Neuron (in vitro differentiated cells): ENCODE data around the gene TCF12.

Experiments
- H2AFZ ChIP-seq: one replicate; pipeline ENCODE4 v1.6.1; 2013; ENCODE audit warnings: low read depth, mild to moderate bottlenecking, inconsistent platforms, low read length, moderate library complexity
- H3K27me3 ChIP-seq: one replicate; pipeline ENCODE4 v1.6.1; 2013; ENCODE audit warnings: low read length; ENCODE audit not compliant: insufficient read depth
- H3K36me3 ChIP-seq: one replicate; pipeline ENCODE4 v1.6.1; 2013; ENCODE audit warnings: low read length; ENCODE audit not compliant: insufficient read depth
- H3K4me1 ChIP-seq: one replicate; pipeline ENCODE4 v1.6.1; 2013; ENCODE audit warnings: low read length; ENCODE audit not compliant: insufficient read depth
- H3K4me3 ChIP-seq: 2 replicates; pipeline ENCODE4 v1.5.1; 2013; ENCODE audit warnings: mild to moderate bottlenecking, low read length, moderate library complexity
- H3K9me3 ChIP-seq: one replicate; pipeline ENCODE4 v1.6.1; 2013; ENCODE audit warnings: low read length

Gene TCF12

DNA sequence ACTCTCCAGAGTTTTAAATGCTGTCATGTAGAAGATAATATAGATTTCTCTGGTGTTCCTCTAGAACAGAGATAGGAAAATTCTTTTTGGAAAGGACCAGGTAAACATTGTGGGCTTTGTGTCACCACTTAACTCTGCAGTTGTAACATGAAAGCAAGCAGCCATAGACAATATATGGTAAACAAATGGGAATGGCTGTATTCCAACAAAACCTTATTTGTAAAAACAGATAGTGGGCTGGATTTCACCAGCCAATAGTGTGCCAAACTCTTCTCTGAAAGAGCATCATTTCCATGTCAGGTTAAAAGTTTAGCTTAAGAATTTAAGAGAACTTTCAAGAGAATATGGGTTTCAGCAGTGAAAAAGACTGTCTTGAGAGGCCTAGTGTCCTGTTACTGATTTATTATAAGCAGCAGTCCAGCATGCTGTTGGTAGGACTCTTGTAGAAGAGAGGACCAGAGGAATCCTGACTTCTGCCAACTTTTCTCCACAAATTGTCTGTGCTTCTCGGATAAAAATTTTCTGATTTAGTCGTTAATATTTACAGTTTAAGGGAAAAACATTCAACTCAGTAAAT lies 107.7 kb downstream of the TCF12 start:
- Histone ChIP-seq H3K36me3 (no peaks in the 10 kb centered on the region), H3K4me3 (no peak overlapping the region)

DNA sequence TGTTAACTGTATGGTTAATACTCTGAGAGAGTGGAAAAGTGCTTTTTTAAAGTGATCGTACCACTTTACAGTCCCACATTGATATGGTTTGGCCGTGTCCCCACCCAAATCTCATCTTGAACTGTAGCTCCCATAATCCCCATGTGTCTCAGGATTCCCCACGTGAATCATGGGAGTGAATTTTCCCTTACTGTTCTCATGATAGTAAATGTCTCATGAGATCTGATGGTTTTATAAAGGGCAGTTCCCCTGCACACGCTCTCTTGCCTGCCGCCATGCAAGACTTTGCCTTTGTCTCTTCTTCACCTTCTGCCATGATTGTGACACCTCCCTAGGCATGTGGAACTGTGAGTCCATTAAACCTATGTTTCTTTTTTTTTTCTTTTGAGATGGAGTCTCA lies 109.2 kb downstream of the TCF12 start:
- Histone ChIP-seq H3K4me3 (no peak overlapping the region), H3K9me3 (peaks cover 7% of the 10 kb centered on the region), H3K4me1 (peaks cover 11% of the 10 kb centered on the region), H3K36me3 (no peaks in the 10 kb centered on the region), H3K27me3 (no peaks in the 10 kb centered on the region), H2AFZ (no peak overlapping the region)

More for the DNA sequence above, 107.7 kb downstream of the TCF12 start:
- H3K9me3 ChIP-seq: peaks cover 8% of the 10 kb centered on the region
- no peak overlapping the region for H2AFZ ChIP-seq
- no peaks in the 10 kb centered on the region for H3K27me3 ChIP-seq
- H3K4me1 ChIP-seq: peaks cover 2% of the 10 kb centered on the region

DNA sequence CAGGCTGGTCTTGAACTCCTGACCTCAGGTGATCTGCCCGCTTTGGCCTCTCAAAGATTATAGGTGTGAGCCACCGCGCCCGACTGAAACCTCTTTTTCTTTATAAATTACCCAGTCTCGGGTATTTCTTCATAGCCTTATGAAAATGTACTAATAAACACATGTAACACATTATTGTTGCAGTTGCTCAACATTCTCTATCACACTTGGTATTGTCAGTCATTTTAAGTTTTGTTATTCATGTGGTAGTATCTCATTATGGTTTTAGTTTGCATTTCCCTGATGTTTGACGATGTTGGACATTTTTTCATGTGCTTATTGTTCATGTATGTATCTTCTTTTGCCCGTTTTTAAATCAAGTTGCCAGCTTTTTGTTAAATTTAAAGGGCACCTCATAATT lies 109.7 kb downstream of the TCF12 start:
- no peaks in the 10 kb centered on the region for H3K36me3 ChIP-seq
- no peak overlapping the region for H3K4me3 ChIP-seq
- H3K27me3 ChIP-seq: no peaks in the 10 kb centered on the region
- no peak overlapping the region for H2AFZ ChIP-seq
- H3K9me3 ChIP-seq: peaks cover 7% of the 10 kb centered on the region
- peaks cover 11% of the 10 kb centered on the region for H3K4me1 ChIP-seq

DNA sequence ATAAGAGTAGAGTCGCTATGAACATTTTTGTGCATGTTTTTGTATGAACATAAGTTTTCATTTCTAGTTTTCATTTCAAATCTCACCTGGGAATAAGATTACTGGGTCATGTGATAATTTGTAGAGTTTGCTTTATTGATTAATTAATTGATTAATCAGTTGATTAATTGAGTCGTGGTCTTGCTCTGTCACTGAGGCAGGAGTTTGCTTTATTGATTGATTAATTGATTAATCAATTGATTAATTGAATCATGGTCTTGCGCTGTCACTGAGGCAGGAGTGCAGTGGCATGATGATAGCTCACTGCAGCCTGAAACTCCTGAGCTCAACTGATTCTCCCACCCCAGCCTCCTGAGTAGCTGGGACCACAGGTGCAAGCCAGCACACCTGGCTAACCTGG lies 111.6 kb downstream of the TCF12 start:
- Histone ChIP-seq H3K4me3 (no peak overlapping the region), H3K36me3 (no peaks in the 10 kb centered on the region), H3K4me1 (peaks cover 11% of the 10 kb centered on the region), H3K9me3 (peaks cover 3% of the 10 kb centered on the region), H2AFZ (no peak overlapping the region), H3K27me3 (no peaks in the 10 kb centered on the region)

DNA sequence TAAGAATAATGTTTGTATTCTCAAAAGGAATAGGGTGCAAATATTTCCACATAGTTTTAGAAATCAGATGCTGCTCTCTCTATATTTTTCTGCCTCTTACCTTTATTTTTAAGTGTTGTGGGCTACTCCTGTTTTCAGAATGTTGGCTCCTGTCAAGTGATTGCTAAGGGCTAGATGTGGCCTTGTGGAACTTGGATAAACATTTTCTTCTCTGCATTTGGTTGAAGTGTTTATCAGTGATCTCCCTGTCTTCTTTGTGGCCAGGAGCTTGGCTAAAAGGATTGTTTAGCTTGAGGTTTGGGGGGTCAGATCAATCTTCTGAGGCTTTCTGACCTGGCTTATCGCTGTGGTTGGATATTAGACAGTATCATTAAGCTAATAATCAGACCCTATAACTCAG lies 112.6 kb downstream of the TCF12 start:
- H3K9me3 ChIP-seq: peaks cover 3% of the 10 kb centered on the region
- no peak overlapping the region for H2AFZ ChIP-seq
- peaks cover 11% of the 10 kb centered on the region for H3K4me1 ChIP-seq
- H3K27me3 ChIP-seq: no peaks in the 10 kb centered on the region
- H3K4me3 ChIP-seq: no peak overlapping the region
- no peaks in the 10 kb centered on the region for H3K36me3 ChIP-seq

DNA sequence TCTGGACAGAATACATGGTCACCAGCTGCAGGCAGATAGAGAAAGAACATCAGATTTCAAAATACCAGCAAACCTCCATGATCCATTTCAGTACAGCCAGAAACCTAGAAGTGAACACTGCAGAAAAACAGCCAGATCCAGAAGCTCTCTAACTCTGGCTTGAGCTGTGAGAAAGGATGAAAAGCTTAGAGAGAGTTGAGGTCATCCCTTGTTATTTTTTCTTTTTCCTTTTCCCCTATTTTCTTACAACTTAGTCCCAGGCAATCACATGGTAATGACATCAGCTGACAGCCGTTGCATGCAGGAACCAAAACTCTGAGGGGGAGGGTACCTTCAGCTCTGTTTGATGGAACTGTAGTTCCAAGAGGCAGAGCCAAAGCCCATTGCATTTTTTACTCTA lies 113.2 kb downstream of the TCF12 start:
- Histone ChIP-seq H2AFZ (no peak overlapping the region), H3K9me3 (peaks cover 3% of the 10 kb centered on the region), H3K36me3 (no peaks in the 10 kb centered on the region), H3K4me3 (no peak overlapping the region), H3K4me1 (peaks cover 11% of the 10 kb centered on the region), H3K27me3 (no peaks in the 10 kb centered on the region)

DNA sequence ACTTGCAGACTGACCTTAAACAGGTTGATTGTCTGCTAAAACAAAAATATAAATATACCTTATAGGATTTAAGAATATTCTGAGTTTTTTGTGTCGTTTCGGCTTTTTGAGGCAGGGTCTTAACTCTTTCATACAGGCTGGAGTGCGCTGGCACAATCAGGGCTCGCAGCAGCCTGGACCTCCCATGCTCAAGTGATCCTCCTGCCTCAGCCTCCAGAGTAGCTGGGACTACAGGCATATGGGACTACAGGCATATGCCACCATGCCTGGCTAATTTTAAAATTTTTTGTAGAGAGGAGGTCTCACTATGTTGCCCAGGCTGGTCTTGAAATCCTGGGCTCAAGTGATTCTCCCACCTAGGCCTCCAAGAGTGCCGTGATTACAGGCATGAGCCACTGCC lies 113.9 kb downstream of the TCF12 start:
- H3K36me3 ChIP-seq: no peaks in the 10 kb centered on the region
- no peaks in the 10 kb centered on the region for H3K27me3 ChIP-seq
- no peak overlapping the region for H3K4me3 ChIP-seq

DNA sequence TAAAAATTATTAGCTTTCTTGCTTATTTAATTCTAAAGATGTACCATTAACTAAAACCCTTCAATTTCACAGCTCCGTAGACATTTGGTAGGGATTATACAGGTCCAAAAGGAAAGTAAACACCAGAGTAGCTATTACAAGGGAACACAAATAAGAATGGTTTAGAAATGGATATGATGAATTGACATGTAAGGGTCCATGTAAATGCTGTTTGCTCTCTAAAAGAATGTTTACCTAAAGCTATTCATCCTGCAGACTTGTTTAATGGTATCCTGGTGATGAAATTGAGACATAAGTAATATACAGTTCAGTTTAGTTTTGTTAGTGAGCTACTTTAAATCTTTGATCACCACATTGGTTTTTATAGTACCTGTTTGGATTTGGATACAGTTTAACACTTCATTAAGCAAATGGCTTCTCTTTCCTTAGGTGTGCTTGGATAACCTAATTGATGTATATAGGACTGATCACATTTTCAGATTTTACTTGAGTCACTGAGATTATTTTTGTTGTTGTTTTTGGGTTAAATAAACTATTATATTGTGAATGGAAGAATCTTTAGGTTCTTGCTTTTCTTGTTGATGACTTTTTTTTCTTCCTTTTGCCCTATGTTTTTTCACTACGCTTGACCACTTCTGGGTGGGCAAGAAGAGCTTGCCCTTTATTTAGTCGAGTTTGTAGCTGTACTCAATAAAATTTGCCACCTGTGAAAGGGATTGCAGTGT lies 115.4 kb downstream of the TCF12 start:
- Histone ChIP-seq H3K4me1 (peaks cover 11% of the 10 kb centered on the region), H3K36me3 (no peaks in the 10 kb centered on the region), H3K9me3 (peaks cover 2% of the 10 kb centered on the region), H3K27me3 (no peaks in the 10 kb centered on the region), H3K4me3 (no peak overlapping the region), H2AFZ (no peak overlapping the region)

More for the DNA sequence above, 113.9 kb downstream of the TCF12 start:
- H3K4me1 ChIP-seq: peaks cover 11% of the 10 kb centered on the region
- H3K9me3 ChIP-seq: peaks cover 3% of the 10 kb centered on the region
- H2AFZ ChIP-seq: no peak overlapping the region

DNA sequence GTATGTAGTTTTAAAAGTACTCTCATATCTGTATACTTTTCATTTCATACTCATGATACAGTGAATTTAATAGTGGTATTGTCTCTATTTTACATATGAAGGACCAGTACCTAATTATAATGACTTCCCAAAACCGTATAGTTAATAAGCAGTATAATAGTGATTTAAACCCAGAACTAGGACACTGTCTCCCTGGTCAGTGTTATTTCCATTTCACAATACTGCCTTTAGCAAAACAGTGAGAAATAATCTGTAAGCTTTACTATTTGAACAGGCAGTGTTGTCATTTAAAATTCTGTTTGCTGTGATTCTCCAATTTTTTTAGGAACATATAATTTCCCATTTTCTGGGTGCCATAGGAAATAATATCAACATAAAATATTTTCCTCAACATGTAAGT lies 116.2 kb downstream of the TCF12 start:
- Histone ChIP-seq H3K36me3 (no peaks in the 10 kb centered on the region), H3K9me3 (peaks cover 2% of the 10 kb centered on the region), H3K27me3 (no peaks in the 10 kb centered on the region), H2AFZ (no peak overlapping the region), H3K4me3 (no peak overlapping the region), H3K4me1 (peaks cover 11% of the 10 kb centered on the region)

DNA sequence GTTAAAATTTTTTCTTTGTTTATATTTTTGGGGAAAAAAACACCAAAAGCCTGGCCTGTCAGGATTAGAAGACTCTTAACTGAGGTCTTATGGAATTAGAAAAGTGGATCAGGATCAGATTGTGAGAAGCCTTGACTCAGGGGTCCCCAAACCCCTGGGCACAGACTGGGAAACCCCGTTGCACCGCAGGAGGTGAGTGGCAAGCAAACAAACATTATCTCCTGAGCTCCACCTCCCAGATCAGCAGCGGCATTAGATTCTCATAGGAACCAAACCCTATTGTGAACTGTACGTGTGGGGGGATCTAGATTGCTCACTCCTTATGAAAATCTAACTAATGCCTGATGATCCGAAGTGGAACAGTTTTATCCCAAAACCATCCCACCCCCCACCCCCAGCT lies 117.2 kb downstream of the TCF12 start:
- Histone ChIP-seq H3K4me1 (peaks cover 14% of the 10 kb centered on the region), H3K4me3 (no peak overlapping the region), H3K9me3 (peaks cover 2% of the 10 kb centered on the region), H3K36me3 (no peaks in the 10 kb centered on the region), H3K27me3 (no peaks in the 10 kb centered on the region), H2AFZ (no peak overlapping the region)

DNA sequence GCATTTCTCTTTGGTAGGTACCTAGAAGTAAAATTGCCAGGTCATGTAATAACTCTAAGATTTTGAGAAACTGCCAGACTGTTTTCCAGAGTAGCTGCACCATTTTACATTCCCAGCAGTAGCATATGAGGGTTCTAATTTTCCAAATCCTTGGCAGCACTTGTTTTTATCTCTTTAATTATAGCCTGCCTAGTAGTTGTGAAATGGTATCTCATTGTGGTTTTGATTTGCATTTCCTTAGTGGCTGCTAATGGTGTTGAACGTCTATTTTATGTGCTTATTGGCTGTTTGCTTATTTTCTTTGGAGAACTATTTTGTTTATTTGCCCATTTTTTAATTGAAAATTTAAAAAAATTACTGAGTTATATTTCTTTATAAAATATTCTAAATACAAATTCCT lies 117.9 kb downstream of the TCF12 start:
- Histone ChIP-seq H3K4me1 (peaks cover 13% of the 10 kb centered on the region), H3K4me3 (no peak overlapping the region), H2AFZ (no peak overlapping the region), H3K36me3 (no peaks in the 10 kb centered on the region), H3K9me3 (peaks cover 2% of the 10 kb centered on the region), H3K27me3 (no peaks in the 10 kb centered on the region)

DNA sequence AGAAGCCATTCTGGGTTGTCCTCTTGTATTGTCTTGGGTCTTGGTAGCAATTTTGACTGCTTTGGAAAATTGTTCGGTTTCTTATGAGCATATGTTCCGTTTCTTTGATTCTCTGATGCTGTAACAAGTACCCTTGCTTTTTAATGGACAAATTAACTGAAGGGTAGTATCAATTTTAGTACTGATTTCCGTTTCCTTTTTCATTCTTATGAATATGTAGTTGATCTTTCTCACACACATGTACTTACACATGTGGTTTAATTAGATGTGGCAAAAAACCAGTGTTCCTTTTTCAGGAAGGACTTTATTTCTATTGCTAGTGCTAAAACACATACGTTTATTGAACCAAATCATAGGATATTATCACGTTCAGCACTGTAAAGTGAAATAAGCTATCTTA lies 119.1 kb downstream of the TCF12 start:
- H3K9me3 ChIP-seq: peaks cover 2% of the 10 kb centered on the region
- no peak overlapping the region for H3K4me3 ChIP-seq
- no peaks in the 10 kb centered on the region for H3K27me3 ChIP-seq
- H2AFZ ChIP-seq: no peak overlapping the region
- no peaks in the 10 kb centered on the region for H3K36me3 ChIP-seq
- H3K4me1 ChIP-seq: peaks cover 12% of the 10 kb centered on the region

DNA sequence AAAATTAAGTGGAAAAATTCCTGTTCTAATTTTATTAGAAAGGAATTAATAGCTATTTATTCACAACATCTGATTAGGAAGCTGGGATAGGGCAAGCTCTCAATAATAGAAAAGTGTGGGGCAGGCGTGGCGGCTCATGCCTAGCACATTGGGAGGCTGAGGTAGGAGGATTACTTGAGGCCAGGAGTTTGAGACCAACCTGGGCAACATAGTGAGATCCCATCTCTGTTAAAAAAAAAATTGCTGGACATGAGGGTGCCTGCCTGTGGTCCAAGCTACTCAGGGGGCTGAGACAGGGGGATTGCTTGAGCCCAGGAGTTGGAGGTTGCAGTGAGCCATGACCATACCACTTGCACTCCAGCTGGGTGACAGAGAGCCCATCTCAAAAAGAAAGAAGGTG lies 119.6 kb downstream of the TCF12 start:
- Histone ChIP-seq H3K4me3 (no peak overlapping the region), H3K36me3 (no peaks in the 10 kb centered on the region), H3K27me3 (no peaks in the 10 kb centered on the region), H3K4me1 (peaks cover 12% of the 10 kb centered on the region), H3K9me3 (peaks cover 2% of the 10 kb centered on the region), H2AFZ (no peak overlapping the region)

DNA sequence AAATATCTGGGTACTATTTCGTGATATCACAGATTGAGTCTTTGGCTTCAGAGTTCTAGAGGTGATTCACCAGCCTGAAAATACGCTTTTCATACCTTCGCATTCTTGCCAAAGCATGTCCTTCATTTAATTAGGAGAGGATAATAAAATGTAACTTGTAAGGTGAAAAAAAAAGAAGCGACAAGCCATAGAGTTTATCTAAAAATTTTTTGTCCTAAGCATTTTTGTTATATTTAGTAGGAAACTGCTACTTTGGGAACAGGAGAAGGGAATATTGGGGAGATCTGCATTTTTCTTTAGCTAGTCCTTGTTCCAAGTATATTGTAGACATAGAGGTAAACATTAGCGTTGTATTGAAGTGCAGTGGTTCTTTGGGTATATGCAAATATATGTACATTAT lies 120.1 kb downstream of the TCF12 start:
- H3K9me3 ChIP-seq: peaks cover 2% of the 10 kb centered on the region
- H3K4me3 ChIP-seq: no peak overlapping the region
- no peaks in the 10 kb centered on the region for H3K36me3 ChIP-seq
- H2AFZ ChIP-seq: no peak overlapping the region
- H3K27me3 ChIP-seq: no peaks in the 10 kb centered on the region
- peaks cover 12% of the 10 kb centered on the region for H3K4me1 ChIP-seq
